OCI-LY1 (cell line): ENCODE results near the gene CYTH4.

Source experiments
- CTCF ChIP-seq: fragments of 200-600 bp; sonication (generic), shearing (Covaris generic); IDR thresholded peaks from 2 replicates; pipeline ENCODE4 v1.5.1; 2017; ENCODE audit warnings: mild to moderate bottlenecking, antibody characterized with exemption, low read length, moderate library complexity, mixed read lengths
- EZH2 ChIP-seq: fragments of 200-600 bp; sonication (generic), shearing (Covaris generic); IDR thresholded peaks from 2 replicates; pipeline ENCODE4 v1.8.0; 2017; ENCODE audit warnings: borderline replicate concordance, mixed run types, mild to moderate bottlenecking, antibody characterized with exemption, low read length, moderate library complexity, mixed read lengths

GRCh38 chr22:37284126-37284804, 2.0 kb downstream of the CYTH4 start:
- TF ChIP-seq CTCF (no peak), EZH2 (no peak)
